ENCODE data around the gene EGFL6.
A peak's percentile ranks its signal among the peaks of the same experiment; 100 is the strongest.
"Not testable (repeated sequence)": the region's sequence is repeated elsewhere in the genome, so short reads cannot be mapped to it uniquely, and the experiment has no call there.

Gene EGFL6

DNA sequence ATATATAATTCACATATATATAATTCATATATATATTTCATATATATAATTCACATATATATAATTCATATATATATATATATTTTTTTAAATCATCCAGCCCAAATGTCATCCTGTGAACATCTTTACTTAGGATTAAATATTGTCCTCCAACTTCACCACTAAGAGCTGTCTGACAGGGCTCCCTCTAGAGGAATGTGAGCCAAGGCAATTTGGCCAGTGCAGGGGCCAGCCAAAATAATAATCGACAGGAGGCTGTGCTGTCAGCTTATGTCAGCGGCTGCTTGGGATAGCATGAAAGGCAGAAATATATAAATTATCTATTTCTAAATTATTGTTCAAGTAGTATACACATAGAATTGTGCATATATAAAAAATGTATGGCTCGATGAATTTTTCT lies 29.5 kb downstream of the EGFL6 start:
- DNase-seq = no peak

DNA sequence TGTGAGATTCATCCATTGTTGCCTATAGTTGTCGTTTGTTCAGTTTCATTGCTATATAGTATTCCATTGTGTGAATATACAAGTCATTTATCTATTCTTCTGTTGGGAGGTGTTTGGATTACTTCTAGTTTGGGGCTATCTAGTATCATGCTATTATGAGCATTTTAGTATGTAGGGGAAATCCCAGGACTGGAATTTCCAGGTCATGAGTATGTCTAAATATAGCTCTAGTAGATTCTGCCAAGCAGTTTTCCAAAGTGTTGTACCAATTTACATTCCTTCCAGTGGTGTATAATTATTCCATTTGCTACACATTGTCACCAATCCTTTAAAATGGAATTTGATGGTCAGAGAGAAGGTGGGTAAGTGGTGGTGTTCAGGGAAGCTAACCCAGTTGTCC lies 30.1 kb downstream of the EGFL6 start:
- DNase-seq = no peak

DNA sequence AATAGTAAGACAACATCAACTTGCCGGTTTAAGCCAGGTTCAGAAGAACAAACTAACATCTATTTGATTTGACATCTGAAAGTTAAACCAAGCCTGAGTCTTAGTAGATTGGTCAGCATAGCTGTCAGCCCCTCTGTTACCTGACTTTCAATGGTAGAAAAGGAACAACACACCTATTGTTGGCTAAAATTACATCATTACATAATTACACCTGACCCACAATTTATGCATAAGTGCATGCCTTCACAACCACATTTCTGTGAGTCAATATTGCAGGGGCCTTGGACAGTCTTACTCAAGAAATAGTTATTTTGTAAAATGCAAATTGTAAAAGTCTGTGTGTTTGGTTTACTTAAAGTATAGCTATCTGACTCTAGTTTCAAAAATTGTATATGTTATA lies 36.2 kb downstream of the EGFL6 start:
- DNase-seq = no peak

- DNase-seq = no peak
Observed at GRCh38 chrX:13607331-13607995, 38.1 kb downstream of the EGFL6 start.

- DNase-seq = no peak
Observed at GRCh38 chrX:13607996-13608365, 38.6 kb downstream of the EGFL6 start.

DNA sequence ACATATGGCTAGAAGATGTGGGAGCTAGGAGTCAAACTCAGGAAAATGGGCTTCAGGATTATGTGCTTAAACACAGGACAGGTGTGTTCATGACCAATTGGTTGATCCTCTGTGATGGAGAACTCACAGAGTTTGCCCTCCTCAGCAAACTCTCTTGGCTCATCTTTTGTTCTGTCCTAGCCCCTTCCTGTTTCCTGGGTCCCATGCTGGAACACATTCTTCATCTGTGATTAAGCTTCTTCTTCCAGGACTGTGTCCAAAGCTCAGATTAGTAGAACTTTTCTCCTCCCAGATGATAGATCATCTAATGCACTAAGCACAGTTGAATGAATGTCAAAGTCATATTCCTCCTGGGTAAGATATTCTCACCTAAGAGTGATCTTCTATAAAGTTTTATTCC lies 44.8 kb downstream of the EGFL6 start:
- DNase-seq = no peak

DNA sequence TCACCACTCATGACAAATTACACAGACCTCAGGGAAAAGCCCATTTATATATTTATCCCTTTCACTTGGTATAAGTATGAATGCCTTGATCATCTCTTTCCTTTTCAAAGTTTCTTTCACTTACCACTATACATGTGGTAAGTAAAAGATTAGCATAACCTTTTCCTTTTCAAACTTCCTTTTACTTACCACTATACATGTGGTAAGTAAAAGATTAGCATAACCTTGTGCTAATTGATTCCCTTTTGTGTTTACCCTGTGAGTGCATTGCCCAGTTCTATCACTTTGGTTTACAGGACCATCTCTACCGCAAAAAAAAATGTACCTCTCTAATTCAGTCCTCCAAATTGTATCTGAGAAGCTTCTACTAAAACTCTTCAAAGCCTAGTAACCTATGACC lies 50.8 kb downstream of the EGFL6 start:
- no peak for DNase-seq

- DNase-seq = no peak
Observed at GRCh38 chrX:13622401-13622964, 53.1 kb downstream of the EGFL6 start.

- no peak for DNase-seq
Observed at GRCh38 chrX:13627306-13627705, 57.9 kb downstream of the EGFL6 start.

DNA sequence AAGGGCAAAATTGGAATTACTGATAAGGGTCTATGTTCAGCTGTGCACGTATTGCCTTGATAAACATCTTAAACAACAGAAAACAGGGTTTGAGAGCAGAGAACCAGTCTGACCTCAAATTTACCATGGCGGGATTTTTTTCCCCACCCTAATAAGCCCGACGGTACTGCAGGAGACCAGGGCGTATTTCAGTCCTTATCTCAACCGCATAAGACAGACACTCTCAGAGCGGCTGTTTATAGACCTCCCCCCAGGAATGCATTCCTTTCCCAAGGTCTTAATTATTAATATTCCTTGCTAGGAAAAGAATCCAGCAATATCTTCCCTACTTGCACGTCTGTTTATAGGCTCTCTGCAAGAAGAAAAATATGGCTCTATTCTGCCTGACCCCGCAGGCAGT lies 67.8 kb downstream of the EGFL6 start:
- DNase-seq = not testable (repeated sequence)

DNA sequence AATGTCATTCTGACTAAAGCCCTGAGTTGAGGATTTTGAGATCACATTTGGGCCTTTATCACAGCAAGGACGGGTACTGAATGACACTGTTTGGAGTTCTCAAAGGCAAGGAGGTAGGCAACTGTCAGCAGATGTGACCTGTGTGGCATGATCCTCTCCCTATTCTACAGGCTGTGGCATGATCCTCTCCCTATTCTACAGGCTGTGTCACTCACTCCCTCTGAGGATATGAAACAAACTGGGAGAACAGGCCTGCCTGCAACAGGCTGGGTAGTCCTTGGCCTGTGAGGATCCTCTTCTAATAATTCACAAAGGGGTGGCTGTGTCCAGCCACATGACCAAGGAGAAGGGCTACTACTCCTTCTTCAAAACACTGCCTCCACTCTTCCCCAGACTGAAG lies 68.6 kb downstream of the EGFL6 start:
- DNase-seq = no peak

DNA sequence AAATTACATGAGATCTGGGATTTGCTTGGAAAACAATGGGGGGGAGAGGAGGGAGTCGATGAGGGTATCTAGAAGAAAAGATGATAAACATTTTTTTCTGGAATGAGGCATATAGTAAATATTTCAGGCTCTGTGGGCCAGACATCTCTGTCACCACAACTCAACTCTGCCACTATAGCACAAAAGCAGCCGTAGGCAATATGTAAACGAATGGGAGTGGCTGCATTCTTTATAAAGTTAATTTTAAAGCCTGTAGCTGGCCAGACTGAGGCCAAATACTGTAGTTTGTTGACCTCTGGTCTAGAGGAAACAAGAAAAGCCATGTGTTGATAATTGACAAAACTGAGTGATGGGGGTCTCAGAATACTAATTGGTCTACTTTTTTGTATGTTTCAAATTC lies 69.4 kb downstream of the EGFL6 start:
- DNase-seq = no peak

GRCh38 chrX:13641684-13642083 lies 72.3 kb downstream of the EGFL6 start:
- DNase-seq = not testable (repeated sequence)

DNA sequence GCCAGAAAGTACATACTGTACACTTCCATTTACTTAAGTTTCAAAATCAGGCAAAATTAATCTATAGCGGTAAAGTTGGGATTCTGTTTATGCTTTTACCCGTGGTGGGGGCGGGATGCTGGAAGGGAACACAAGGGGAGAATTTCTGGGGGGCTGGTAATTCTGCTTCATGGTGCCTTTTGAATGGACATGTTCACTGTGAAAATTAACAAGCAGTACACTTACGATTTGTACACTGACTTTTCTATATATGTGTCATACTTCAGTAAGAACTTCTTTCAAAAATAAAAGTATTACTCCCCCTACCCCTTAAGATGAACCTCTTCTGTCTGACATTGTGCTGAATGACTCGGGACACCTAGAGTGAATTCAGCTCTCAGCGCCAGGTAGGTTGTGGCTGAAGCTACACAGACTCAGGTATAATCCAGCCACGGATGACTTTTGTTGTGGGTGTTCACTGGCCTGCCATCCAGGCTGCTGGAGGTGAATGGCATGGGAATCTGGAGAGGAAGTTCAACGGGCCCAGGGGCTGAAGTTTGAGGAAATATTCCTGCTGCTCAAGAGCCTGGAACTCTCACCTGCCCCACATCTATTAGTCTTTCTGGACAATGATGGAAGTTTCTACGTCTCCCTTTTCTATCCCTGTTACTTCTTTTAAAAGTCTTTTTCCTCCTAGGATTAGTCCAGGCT lies 76.2 kb downstream of the EGFL6 start:
- no peak for DNase-seq

GRCh38 chrX:13646154-13646549 lies 76.8 kb downstream of the EGFL6 start:
- peak; percentile 48 for DNase-seq

DNA sequence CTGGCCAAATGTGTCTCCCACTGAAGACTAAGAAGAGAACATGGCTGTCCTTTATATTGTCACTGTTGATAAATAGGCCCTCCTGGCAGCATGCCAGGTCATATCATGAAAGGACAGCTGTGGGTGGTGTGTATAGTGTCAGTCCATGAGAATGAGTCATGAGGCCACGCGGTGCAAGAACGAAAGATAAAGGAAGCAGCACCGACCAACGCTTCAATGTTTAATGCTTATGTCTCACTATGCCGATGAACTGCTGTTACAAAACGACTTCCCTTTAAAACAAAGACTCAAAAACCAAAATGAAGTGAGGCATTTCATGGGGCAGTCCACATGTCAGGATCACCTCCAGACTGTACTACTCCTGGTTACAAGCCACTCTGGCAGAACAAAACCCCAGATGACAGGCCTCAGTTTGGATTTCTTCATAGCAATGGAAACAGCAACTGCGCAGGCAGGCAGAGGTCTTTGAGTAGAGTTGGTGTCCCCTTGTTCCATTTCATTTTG lies 78.4 kb downstream of the EGFL6 start:
- DNase-seq = peak; percentile 71

- DNase-seq = not testable (repeated sequence)
Observed at GRCh38 chrX:13648336-13648735, 78.9 kb downstream of the EGFL6 start.

- DNase-seq = no peak
Observed at GRCh38 chrX:13649838-13650237, 80.4 kb downstream of the EGFL6 start.

DNA sequence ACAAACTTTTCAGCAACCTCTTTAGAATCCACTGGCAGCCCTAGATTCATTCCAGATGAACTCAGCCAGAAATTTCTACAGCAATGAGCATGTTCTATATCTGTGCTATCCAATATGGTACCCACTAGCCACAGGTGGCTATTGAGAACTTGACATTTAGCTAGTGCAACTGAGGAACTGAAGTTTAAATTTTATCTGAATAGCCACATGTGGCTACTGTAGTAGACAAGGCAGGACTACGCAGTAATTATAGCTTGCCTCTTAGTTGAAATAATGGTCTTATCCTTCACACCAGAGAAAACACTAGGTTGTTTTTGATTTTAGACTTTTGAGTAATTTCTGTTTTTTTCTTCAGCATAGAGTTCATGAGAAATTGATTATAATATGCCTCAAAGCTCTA lies 80.9 kb downstream of the EGFL6 start:
- DNase-seq = no peak

- DNase-seq = no peak
Observed at GRCh38 chrX:13651150-13651549, 81.7 kb downstream of the EGFL6 start.

DNA sequence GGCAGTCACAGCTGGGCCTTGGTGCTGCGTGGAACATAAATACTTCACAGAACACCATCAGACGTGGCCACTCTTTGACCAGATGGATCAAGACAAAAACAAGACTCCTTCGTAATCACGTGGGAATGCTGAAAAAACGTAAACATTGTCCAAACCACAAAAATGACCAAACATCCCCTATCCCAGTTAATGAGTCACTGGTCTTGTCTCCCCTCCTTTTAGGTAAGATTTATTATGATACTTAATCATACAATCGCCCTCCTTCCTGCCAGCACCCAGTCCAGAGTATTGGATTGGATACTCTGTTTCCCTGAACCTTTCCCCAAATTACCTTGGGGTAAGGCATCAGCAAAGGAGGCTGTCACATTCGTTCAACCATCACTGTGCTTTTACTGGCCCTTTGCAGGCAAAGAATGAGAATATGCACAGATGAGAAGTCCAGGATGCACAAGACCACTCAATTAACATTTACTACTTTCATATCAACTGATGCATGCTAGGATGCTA lies 82.9 kb downstream of the EGFL6 start:
- no peak for DNase-seq

- DNase-seq = peak; percentile 97
Observed at GRCh38 chrX:13652850-13653693, 83.7 kb downstream of the EGFL6 start, which contains the start of gene TCEANC. TSS of gene TCEANC (plus strand) at chrX:13653141. CDS start at chrX:13662509, 9,368 bp downstream.

- no peak for DNase-seq
Observed at GRCh38 chrX:13654116-13654515, 84.7 kb downstream of the EGFL6 start.

Measured in CD4-positive, alpha-beta T cell treated with Interleukin-6 for 4 hours (primary cell).